ENCODE measurements around the gene DGKB.

DNA sequence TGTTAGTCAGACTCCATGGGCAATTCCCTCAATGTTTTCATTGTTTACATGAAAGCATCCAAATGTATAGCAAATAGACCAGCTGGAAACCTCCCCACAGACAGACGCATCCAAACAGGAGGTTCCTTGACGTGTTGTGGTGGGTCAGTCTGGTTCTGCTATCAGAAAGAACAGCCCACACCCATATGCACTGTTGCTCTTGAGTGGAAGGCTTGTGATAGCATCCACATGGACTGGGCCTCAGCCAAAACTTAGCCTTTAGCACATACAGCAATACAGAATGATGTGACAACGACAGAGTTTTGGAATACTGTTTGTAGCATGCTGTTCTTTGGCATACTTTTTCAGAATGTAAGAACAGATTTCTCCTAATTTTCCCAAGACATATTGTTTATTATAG lies 613.9 kb downstream of the DGKB start:
- TF ChIP-seq YY1 (IDR thresholded peaks at IDR 0.05; ENCODE audit: insufficient read depth, insufficient read length) (no peak), ZNF274 (IDR thresholded peaks at IDR 0.05; ENCODE audit: low read depth, low read length) (no peak)

Data from NT2/D1 (cell line).